Umbilical cord (tissue), 2 donors: Measurements from ENCODE around the gene BCL3. TPM values are rescaled to one million over a fixed set of nuclear protein-coding genes. Genes with fewer than 3 reads are reported as not detected.

Experiments
- DNase-seq: peaks from one replicate; pipeline ENCODE4 v3.0.0-alpha.2; 2015; ENCODE audit warnings: low spot score
- total RNA-seq: library from RNA; depleted of rRNA; stranded (reverse); fragments of >200 nt; gene quantifications from one replicate; pipeline ENCODE4 v1.2.3, GENCODE V29; 2014; ENCODE audit warnings: low replicate concordance; ENCODE audit not compliant: insufficient read depth

BCL3 gene
- total RNA-seq, 1 donor from 2014 or later: 1.2 TPM

GRCh38 chr19:44742330-44743061 is 6.0 kb upstream of the BCL3 start:
- no peak for DNase-seq

DNA sequence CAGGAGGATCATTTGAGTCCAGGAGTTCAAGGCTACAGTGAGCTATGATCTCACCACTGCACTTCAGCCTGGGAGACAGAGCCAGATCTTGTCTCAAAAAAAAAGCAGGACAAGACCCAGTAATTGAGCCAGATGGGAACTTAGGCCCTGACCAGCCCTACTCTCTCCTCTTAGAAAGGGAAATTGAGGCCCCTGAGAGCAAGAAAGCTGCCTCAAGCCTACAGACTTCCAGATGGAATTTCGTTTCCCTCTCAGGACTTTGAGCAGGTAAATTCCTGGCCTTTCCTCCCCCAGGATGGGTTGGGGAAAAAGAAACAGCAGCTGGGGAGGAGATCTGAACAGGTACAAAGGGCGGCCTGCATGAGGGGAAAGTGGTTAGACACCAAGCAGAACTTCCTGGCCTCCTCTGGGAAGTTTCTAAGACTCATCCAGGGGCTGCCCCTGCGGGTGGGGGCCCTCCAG is 3.6 kb upstream of the BCL3 start:
- peak; percentile 51 for DNase-seq

DNA sequence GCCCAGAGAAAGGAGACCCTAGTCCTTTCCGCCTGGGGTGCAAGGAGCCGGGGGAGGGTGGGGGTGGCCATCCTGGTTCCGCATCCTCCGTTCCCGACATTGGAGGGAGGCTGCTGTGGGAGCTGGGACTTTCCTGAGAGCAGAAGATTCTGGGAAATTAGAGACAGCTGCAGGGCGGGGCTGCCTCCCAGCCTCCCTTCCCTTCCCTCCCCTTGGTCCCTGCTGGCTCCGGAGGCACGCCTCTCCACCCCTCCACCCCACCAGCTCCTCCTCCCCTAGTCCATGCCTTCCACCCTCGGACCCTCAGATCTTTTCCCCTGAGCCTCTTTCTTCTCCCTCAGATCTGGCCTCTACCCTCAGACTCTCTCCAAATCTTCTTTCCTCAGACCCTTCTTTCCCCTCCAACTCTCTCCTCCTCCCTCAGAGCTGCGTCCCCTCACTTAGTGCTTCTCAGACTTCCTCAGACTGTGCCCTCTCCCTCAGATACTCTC is 3.1 kb upstream of the BCL3 start:
- DNase-seq: peak; percentile 87

- no peak for DNase-seq
Measured at GRCh38 chr19:44745887-44746600, 2.5 kb upstream of the BCL3 start.

GRCh38 chr19:44746616-44746945 is 1.9 kb upstream of the BCL3 start:
- no peak for DNase-seq

- DNase-seq: peak; percentile 98
Measured at GRCh38 chr19:44746946-44747738, 1.4 kb upstream of the BCL3 start.

DNA sequence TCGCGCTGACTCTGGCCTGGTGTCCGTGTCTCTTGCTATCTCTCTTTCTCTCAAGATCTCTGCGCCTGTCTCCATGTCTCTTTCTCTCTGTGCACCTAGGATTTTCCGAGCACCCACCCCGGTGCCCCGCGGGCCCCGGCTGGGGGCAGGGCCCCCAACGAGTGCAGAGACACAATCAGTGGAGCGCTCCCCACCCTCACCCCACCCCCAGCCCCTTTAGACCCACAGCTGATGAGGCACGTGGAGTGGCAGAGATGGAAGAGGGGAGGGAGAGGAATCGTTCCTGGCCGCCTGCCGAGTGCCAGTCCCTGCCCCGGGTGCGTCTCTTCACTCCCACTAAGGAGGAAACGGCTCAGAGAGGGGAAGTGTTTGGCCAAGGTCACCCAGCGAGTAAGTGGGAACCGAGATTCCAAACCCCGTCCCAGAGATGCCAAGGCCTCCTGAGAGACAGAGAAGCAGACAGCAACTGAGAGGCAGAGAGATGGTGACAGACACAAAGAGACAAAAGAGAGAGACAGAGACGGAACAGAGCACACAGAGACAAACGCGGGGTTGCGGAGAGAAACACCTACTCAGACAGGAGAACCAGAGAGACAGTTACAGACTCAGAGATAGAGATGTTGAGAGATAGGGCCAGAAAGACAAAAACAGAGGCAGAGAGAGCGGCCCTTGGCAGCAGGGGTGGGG is 626 bp upstream of the BCL3 start:
- DNase-seq: peak; percentile 78

- no peak for DNase-seq
Measured at GRCh38 chr19:44749292-44749691, 784 bp downstream of the BCL3 start.

- DNase-seq: no peak
Measured at GRCh38 chr19:44749994-44750393, 1.5 kb downstream of the BCL3 start.

- no peak for DNase-seq
Measured at GRCh38 chr19:44752123-44752815, 3.8 kb downstream of the BCL3 start.

DNA sequence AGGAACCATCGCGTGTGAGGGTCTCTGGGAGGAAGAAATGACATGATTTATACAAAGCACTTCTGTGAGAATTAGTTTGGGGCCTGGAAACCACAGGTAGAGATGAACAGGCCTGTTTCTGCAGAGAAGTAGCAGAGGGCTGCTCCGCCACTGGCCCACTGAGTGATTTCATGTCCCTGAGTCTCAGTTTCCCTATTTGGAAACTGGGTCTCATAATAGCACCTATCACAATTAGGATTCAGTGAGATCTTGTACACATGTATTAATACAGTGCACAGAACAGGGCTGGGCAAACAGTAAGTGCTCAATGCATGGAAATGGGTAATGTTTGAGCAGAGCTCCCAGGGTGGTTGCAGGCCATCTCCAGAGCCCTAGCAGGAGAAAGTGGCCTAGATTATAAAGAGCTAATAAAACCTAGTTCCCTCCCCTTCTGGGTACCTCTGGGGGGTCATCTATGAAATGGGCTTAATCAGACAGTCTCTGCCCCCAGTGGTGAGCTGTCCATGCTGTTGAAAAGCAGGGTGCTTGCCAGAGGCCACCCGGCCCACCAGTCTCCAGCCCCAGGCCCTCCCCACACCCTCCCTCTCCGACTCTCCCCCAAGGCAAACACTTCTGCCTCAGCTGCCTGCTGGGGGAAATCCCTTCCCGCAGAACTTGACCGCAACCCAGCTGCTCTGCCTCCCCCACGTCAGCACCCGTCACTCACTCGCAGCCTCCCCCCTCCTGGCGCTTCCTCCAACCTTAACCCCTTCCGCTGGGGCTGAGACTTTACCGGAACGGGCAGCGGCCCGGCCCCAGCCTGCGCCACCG is 4.5 kb downstream of the BCL3 start:
- DNase-seq: peak; percentile 83

- DNase-seq: no peak
Measured at GRCh38 chr19:44753626-44753931, 5.1 kb downstream of the BCL3 start.

GRCh38 chr19:44753932-44754749 is 5.6 kb downstream of the BCL3 start:
- peak; percentile 71 for DNase-seq

- DNase-seq: no peak
Measured at GRCh38 chr19:44754750-44755080, 6.2 kb downstream of the BCL3 start.

DNA sequence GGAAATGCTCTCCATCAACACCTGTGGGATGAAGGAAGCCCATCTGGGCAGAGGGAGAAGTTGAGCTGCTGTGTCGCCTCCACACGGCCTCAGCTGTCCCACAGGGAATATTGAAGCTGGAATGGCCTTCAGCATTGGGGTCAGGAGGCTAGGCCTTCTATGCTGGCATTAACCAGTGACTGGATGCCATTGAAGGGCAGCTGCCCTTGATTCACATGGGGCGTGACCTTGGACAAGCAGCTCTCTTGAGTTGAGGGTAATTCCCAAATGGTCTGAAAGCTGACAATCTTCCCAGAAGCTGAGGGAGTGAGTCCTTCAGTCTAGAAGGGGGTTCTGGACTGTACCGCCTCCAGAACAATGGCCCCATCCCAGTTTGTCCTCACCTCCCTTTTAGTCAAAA is 6.7 kb downstream of the BCL3 start:
- no peak for DNase-seq

DNA sequence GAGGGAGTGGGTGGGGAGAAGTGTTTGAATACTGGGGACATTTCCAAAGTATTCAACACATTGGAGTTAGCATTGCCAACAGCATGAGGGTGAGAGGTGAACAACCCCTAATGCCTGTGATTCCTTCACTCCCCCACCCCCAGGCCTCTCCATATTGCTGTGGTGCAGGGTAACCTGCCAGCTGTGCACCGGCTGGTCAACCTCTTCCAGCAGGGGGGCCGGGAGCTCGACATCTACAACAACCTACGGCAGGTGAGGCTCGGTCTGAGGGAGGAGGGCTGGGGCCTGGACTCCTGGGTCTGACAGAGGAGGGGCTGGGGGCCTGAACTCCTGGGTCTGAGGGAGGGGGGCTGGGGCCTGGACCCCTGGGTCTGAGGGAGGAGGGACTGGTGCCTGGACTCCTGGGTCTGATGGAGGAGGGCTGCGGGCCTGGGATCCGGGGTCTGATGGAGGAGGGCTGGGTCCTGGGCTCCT is 7.6 kb downstream of the BCL3 start:
- no peak for DNase-seq

DNA sequence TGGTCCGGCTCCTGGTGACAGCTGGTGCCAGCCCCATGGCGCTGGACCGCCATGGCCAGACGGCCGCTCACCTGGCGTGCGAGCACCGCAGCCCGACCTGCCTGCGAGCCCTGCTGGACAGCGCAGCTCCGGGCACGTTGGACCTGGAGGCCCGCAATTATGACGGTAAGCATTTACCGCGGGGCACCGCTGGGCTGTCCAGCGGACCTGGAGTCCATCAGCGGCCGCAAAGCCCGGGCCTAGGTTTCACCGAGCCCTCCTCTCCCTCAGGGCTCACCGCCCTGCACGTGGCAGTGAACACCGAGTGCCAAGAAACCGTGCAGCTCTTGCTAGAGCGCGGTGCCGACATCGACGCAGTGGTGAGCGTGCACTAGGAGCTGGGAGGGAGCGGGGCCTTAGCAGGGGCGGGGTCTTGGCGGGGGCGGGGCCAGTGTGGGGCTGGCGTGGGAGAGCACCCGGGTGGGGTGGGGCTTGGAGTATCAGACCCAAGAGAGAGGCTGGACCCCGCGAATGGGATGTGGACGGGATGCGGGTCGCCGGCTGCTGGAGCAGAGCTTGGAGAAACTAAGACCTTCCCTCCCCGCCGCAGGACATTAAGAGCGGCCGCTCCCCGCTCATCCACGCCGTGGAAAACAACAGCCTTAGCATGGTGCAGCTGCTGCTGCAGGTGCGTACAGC is 8.7 kb downstream of the BCL3 start:
- DNase-seq: peak; percentile 68

DNA sequence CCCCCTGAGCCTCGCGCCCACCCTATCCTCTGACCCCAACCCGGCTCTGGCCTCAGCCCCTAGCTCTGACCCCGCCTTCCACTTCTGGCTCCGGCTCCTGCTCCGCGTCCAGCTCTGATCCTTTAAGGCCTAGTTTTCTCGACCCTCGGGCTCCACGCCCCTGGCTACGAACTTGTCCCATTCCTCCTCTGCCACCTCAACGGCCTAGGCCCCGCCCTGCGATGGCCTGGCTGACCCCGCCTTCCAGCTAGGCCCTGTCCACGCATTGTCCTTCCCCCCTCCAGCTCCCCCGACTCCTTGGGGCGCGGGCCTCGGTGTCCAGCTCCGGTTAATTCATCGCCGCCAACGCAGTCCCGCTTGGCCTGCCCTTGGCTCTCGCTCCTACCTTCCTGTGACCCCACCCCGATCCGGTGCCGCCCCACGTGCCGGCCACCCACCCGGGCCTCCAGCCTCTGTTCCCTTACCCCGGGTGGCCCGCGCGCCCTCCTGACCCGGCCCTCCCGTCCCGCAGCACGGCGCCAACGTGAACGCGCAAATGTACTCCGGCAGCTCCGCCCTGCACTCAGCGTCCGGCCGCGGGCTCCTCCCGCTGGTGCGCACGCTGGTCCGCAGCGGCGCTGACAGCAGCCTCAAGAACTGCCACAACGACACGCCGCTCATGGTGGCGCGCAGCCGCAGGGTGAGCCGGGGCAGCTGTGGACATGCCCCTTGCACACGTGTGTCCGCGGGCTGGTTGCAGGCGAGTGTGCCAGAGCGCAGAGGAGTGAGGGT is 9.4 kb downstream of the BCL3 start:
- peak; percentile 74 for DNase-seq
